PC-3 (cell line): Measurements from ENCODE around the gene PPOX. TPM values are rescaled to one million over a fixed set of nuclear protein-coding genes. Genes with fewer than 3 reads are reported as not detected.

Experiments
- ATAC-seq: fragments of 200-7000 bp; cut with Tn5 transposase; 2 replicates; pipeline ENCODE4 v1.9.1; 2020; ENCODE audit warnings: mild to moderate bottlenecking, moderate library complexity
- BruUV-seq: library from RNA; stranded (reverse); fragments of 400-500 nt; replicated peaks from 2 replicates; lab custom pipeline; 2021; lab: Mats Ljungman, UMichigan
- CTCF ChIA-PET: fragments of 300-600 bp; sonication (Branson Sonifier 250); formaldehyde crosslinking; loops from one replicate; lab custom pipeline; 2022; ENCODE audit warnings: antibody characterized with exemption; lab: Charles Lee
- POLR2A ChIA-PET: fragments of 300-600 bp; sonication (Branson Sonifier 250); formaldehyde crosslinking; loops from one replicate; lab custom pipeline; 2022; ENCODE audit warnings: antibody characterized with exemption; ENCODE audit not compliant: unreplicated experiment; lab: Charles Lee
- DNase-seq: peaks from one replicate; pipeline ENCODE4 v3.0.0-alpha.2; 2015
- H2AFZ ChIP-seq: fragments of 300-600 bp; sonication (generic); 2 replicates; pipeline ENCODE4 v1.6.0; 2016; ENCODE audit warnings: antibody characterized with exemption, low read length
- H3F3A ChIP-seq: fragments of 300-600 bp; sonication (generic); one replicate; pipeline ENCODE4 v1.6.0; 2017; ENCODE audit warnings: antibody characterized with exemption, low read length, control low read depth, mild to moderate bottlenecking; ENCODE audit not compliant: unreplicated experiment
- H3K27ac ChIP-seq: fragments of 300-600 bp; sonication (generic); 2 replicates; pipeline ENCODE4 v1.5.1; 2016; ENCODE audit warnings: mild to moderate bottlenecking, low read length
- H3K27me3 ChIP-seq: fragments of 300-600 bp; sonication (generic); 2 replicates; pipeline ENCODE4 v1.6.1; 2016; ENCODE audit warnings: low read length, mixed read lengths
- H3K36me3 ChIP-seq: fragments of 300-600 bp; sonication (generic); 2 replicates; pipeline ENCODE4 v1.6.1; 2016; ENCODE audit warnings: low read depth, mixed run types, low read length, mixed read lengths
- H3K4me1 ChIP-seq: fragments of 300-600 bp; sonication (generic); 2 replicates; pipeline ENCODE4 v1.5.1; 2016; ENCODE audit warnings: low read length; ENCODE audit not compliant: insufficient read depth
- H3K4me2 ChIP-seq: fragments of 300-600 bp; sonication (generic); 2 replicates; pipeline ENCODE4 v1.6.0; 2016; ENCODE audit warnings: low read length
- H3K4me3 ChIP-seq: fragments of 300-600 bp; sonication (generic); 2 replicates; pipeline ENCODE4 v1.5.1; 2016; ENCODE audit warnings: mild to moderate bottlenecking, low read length, mixed read lengths
- H3K79me2 ChIP-seq: fragments of 300-600 bp; sonication (generic); 2 replicates; pipeline ENCODE4 v1.6.1; 2017; ENCODE audit warnings: low read length, mixed read lengths
- H3K9ac ChIP-seq: fragments of 300-600 bp; sonication (generic); 2 replicates; pipeline ENCODE4 v1.6.0; 2016; ENCODE audit warnings: mild to moderate bottlenecking, low read length
- H3K9me2 ChIP-seq: fragments of 300-600 bp; sonication (generic); replicated peaks from 2 replicates; pipeline ENCODE4 v1.6.1; 2016; ENCODE audit warnings: mixed run types, low read length, mixed read lengths
- H3K9me3 ChIP-seq: fragments of 300-600 bp; sonication (generic); 2 replicates; pipeline ENCODE4 v1.6.1; 2016; ENCODE audit warnings: low read length, mixed read lengths
- H4K20me1 ChIP-seq: fragments of 300-600 bp; sonication (generic); 2 replicates; pipeline ENCODE4 v1.6.1; 2016; ENCODE audit warnings: low read length, mixed read lengths
- EZH2 ChIP-seq: fragments of 300-600 bp; sonication (generic); IDR thresholded peaks from one replicate; pipeline ENCODE4 v1.6.1; 2017; ENCODE audit warnings: antibody characterized with exemption, mild to moderate bottlenecking, low read length; ENCODE audit not compliant: unreplicated experiment
- EZH2phosphoT487 ChIP-seq: fragments of 300-600 bp; sonication (generic); IDR thresholded peaks from 2 replicates; pipeline ENCODE4 v1.6.1; 2018; ENCODE audit warnings: mild to moderate bottlenecking, antibody characterized with exemption, low read length, borderline replicate concordance
- intact Hi-C: fragments of 100-400 bp; cut with micrococcal nuclease; formaldehyde crosslinking; loops from 2 replicates; pipeline ENCODE4 v1.9.0; 2023
- total RNA-seq: library from RNA; depleted of rRNA; stranded (reverse); fragments of >200 nt; gene quantifications from 2 replicates; pipeline ENCODE4 v1.2.3, GENCODE V29; 2014
- TF ChIP-seq, protein P1 (sequence below): fragments of 300-600 bp; sonication (generic); conservative IDR thresholded peaks from 2 replicates; pipeline ENCODE4 v1.5.1; 2017; ENCODE audit warnings: antibody characterized with exemption, low read depth, mild to moderate bottlenecking, low read length

The PPOX gene
- total RNA-seq, 1 experiment from 2014 or later, result 22.9 TPM

DNA sequence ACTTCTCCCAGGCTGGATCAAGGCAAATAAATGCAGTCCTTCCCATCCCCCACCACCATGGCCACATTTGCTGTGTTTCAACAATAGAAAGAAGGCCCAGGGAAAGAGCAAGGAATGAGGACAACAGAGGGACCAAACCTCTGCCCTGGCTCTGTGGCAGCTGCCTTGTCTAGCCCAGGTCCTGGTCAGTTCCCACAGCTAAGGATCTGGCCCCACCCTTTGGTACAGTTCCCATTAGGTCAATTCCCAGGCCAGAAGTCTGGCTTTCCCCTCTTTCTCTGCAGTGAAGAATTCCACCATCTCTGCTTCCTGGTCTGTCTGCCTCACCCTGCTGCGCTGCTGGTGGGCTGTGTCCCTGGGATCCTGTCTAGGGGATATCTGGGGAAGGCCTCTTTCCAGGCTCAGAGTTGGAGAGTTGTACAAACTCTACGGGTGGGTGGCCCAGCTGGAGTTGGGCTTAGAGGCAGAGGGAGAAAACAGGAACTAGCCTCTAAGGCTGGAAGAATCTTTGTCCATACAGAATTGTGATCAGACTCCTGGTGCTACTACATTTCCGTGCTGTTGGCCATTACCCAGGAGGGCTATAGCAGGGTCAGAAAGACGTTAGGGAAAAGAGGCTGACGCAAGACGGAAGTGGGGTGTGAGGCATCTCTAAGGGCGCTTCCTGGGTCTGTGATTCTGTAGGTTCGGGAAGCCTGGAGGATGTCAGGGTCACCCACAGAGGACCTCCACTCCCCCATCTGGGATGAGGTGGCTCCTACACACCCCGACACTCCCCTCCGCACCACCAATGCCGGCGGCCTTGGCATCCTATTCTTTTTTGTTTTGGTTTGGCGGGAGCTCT, 35.0 kb downstream of the PPOX start:
- no peaks in the 10 kb centered on the region for H3F3A ChIP-seq
- CTCF ChIA-PET, result interaction anchor here (1.1 to 2.0 kb wide), 2 partner anchors 19 to 24 kb away, joined by 3 to 13 read pairs; partner anchors contain the start of gene TOMM40L
- H3K4me2 ChIP-seq, result peak overlapping the region; percentile 85
- POLR2A ChIA-PET, result interaction anchor here (0.6 to 1.0 kb wide), 2 partner anchors 213 to 231 kb away, joined by 4 to 11 read pairs; no protein-coding TSS in a partner anchor
- no peaks in the 10 kb centered on the region for H3K9me3 ChIP-seq
- H3K4me3 ChIP-seq, result peak overlapping the region; percentile 81
- intact Hi-C loops, result no loop called here
- no peaks in the 10 kb centered on the region for H3K9me2 ChIP-seq
- H3K27ac ChIP-seq, result peak overlapping the region; percentile 60
- peak overlapping the region; percentile 90 for H3K9ac ChIP-seq
- peak overlapping the region; percentile 79 for H2AFZ ChIP-seq
- ATAC-seq (no peak), DNase-seq (no peak)
- H3K4me1 ChIP-seq, result peaks cover 26% of the 10 kb centered on the region
- no peaks in the 10 kb centered on the region for H3K27me3 ChIP-seq
- BruUV-seq, result TSS peak; percentile 97
- no peak for TF ChIP-seq EZH2
- TF ChIP-seq, protein P1, sequence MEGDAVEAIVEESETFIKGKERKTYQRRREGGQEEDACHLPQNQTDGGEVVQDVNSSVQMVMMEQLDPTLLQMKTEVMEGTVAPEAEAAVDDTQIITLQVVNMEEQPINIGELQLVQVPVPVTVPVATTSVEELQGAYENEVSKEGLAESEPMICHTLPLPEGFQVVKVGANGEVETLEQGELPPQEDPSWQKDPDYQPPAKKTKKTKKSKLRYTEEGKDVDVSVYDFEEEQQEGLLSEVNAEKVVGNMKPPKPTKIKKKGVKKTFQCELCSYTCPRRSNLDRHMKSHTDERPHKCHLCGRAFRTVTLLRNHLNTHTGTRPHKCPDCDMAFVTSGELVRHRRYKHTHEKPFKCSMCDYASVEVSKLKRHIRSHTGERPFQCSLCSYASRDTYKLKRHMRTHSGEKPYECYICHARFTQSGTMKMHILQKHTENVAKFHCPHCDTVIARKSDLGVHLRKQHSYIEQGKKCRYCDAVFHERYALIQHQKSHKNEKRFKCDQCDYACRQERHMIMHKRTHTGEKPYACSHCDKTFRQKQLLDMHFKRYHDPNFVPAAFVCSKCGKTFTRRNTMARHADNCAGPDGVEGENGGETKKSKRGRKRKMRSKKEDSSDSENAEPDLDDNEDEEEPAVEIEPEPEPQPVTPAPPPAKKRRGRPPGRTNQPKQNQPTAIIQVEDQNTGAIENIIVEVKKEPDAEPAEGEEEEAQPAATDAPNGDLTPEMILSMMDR, result no peak
- no peak for TF ChIP-seq EZH2phosphoT487
- peaks cover 29% of the 10 kb centered on the region for H3K79me2 ChIP-seq
- H3K36me3 ChIP-seq, result peaks cover 15% of the 10 kb centered on the region; the same call in 1 of the 2 replicates
- H4K20me1 ChIP-seq, result no peaks in the 10 kb centered on the region

GRCh38 chr1:161201836-161202712, 35.8 kb downstream of the PPOX start, which contains the start of gene NDUFS2:
Gene NDUFS2 (plus strand): TSS chr1:161202367. CDS start chr1:161202386, 19 bp downstream.
- peaks cover 26% of the 10 kb centered on the region for H3K4me1 ChIP-seq
- H3K9me2 ChIP-seq, result no peaks in the 10 kb centered on the region
- no peaks in the 10 kb centered on the region for H4K20me1 ChIP-seq
- H3K36me3 ChIP-seq, result peaks cover 23% of the 10 kb centered on the region; the same call in 1 of the 2 replicates
- peak within 1 kb of the TSS; percentile 60 for H3K27ac ChIP-seq
- ChIA-PET POLR2A (interaction anchor here (0.6 to 1.0 kb wide), 4 partner anchors 181 to 230 kb away, joined by 4 to 11 read pairs (median 7); partner anchors contain the start of gene F11R), CTCF (interaction anchor here (1.1 to 2.0 kb wide), 2 partner anchors 20 to 24 kb away, joined by 3 to 13 read pairs; partner anchors contain the start of gene TOMM40L)
- DNase-seq (peak; percentile 99), ATAC-seq (peak; percentile 96)
- intact Hi-C loops, result loop anchor here (1.0 kb wide), 1 partner anchor 23 kb away; no protein-coding TSS in a partner anchor
- peaks cover 29% of the 10 kb centered on the region for H3K79me2 ChIP-seq
- peak within 1 kb of the TSS; percentile 90 for H3K9ac ChIP-seq
- no TSS peak for BruUV-seq
- H3K27me3 ChIP-seq, result no peaks in the 10 kb centered on the region
- H2AFZ ChIP-seq, result peak within 1 kb of the TSS; percentile 79
- peak within 1 kb of the TSS; percentile 81 for H3K4me3 ChIP-seq
- H3K9me3 ChIP-seq, result no peaks in the 10 kb centered on the region
- no peaks in the 10 kb centered on the region for H3F3A ChIP-seq
- TF ChIP-seq EZH2phosphoT487, result no peak
- TF ChIP-seq, protein P1, result peak; percentile 59
- peak within 1 kb of the TSS; percentile 85 for H3K4me2 ChIP-seq
